Osteocyte (in vitro differentiated cells): ENCODE measurements around the gene CSF1R. TPM values are rescaled to one million over a fixed set of nuclear protein-coding genes. Genes with fewer than 3 reads are reported as not detected.

Source experiments
- DNase-seq: peaks from one replicate; pipeline ENCODE4 v3.0.0; 2021; ENCODE audit warnings: mixed read lengths; ENCODE audit not compliant: unreplicated experiment; ENCODE audit errors: extremely low spot score
- H3K27ac Mint-ChIP-seq: one replicate; pipeline ENCODE4 v1.8.0; 2021; ENCODE audit warnings: mild to moderate bottlenecking, mixed read lengths; ENCODE audit not compliant: unreplicated experiment
- H3K27me3 Mint-ChIP-seq: one replicate; pipeline ENCODE4 v1.8.0; 2021; ENCODE audit warnings: mixed read lengths; ENCODE audit not compliant: unreplicated experiment
- H3K36me3 Mint-ChIP-seq: one replicate; pipeline ENCODE4 v1.8.0; 2021; ENCODE audit warnings: mixed read lengths; ENCODE audit not compliant: unreplicated experiment
- H3K4me1 Mint-ChIP-seq: one replicate; pipeline ENCODE4 v1.8.0; 2021; ENCODE audit warnings: mixed read lengths; ENCODE audit not compliant: unreplicated experiment
- H3K4me3 Mint-ChIP-seq: one replicate; pipeline ENCODE4 v1.8.0; 2021; ENCODE audit warnings: mild to moderate bottlenecking, moderate library complexity, mixed read lengths; ENCODE audit not compliant: unreplicated experiment
- H3K9me3 Mint-ChIP-seq: one replicate; pipeline ENCODE4 v1.8.0; 2021; ENCODE audit warnings: mixed read lengths; ENCODE audit not compliant: unreplicated experiment
- total RNA-seq: library from RNA; stranded (reverse); gene quantifications from 2 replicates; pipeline ENCODE4 v1.2.1, GENCODE V29; 2021
- TF ChIP-seq, protein P1 (sequence below): fragments of 200-600 bp; sonication (generic); IDR thresholded peaks from 2 replicates; pipeline ENCODE4 v1.5.0; 2021; ENCODE audit warnings: antibody characterized with exemption, mild to moderate bottlenecking, moderate library complexity

The CSF1R gene
- total RNA-seq, 1 donor from 2014 or later, result 1.2 TPM

DNA sequence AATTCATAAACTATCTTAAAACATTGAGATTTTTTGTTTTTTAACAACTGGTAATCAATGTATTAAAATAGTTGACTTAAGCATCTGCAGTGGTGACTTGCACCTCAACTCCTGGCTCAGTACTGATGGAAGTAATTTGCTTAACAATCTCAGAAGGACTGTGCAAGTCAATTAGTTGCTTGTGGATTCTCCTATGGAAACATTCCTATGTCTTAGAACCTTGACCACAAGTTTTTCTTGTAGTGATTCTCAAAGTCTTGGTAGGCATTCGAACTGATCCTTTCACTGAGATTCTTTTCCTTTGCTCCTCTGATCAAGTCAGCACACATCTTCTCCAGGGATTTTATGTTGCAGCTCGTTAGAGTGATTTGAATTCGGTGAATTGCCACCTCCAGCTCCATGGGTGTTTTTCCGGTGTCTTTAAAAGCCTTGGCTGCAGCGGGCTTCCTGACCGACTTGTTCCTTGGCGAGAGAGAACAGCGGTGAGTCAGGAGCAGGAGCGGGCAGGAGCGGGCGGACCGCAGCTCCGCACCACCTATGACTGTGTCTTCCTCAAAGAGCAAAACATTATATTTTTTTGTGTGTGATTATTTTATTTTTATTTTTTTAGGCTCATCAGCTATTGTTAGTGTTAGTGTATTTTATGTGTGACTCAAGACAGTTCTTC, 64.7 kb downstream of the CSF1R start:
- peak overlapping the region; percentile 84 for H3K27ac Mint-ChIP-seq
- peak overlapping the region; percentile 32 for H3K4me3 Mint-ChIP-seq
- H3K36me3 Mint-ChIP-seq, result peaks cover 60% of the 10 kb centered on the region
- DNase-seq, result no peak
- TF ChIP-seq, protein P1, sequence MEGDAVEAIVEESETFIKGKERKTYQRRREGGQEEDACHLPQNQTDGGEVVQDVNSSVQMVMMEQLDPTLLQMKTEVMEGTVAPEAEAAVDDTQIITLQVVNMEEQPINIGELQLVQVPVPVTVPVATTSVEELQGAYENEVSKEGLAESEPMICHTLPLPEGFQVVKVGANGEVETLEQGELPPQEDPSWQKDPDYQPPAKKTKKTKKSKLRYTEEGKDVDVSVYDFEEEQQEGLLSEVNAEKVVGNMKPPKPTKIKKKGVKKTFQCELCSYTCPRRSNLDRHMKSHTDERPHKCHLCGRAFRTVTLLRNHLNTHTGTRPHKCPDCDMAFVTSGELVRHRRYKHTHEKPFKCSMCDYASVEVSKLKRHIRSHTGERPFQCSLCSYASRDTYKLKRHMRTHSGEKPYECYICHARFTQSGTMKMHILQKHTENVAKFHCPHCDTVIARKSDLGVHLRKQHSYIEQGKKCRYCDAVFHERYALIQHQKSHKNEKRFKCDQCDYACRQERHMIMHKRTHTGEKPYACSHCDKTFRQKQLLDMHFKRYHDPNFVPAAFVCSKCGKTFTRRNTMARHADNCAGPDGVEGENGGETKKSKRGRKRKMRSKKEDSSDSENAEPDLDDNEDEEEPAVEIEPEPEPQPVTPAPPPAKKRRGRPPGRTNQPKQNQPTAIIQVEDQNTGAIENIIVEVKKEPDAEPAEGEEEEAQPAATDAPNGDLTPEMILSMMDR, result no peak
- peaks cover 5% of the 10 kb centered on the region for H3K9me3 Mint-ChIP-seq
- H3K27me3 Mint-ChIP-seq, result no peaks in the 10 kb centered on the region
- H3K4me1 Mint-ChIP-seq, result peaks cover 32% of the 10 kb centered on the region

DNA sequence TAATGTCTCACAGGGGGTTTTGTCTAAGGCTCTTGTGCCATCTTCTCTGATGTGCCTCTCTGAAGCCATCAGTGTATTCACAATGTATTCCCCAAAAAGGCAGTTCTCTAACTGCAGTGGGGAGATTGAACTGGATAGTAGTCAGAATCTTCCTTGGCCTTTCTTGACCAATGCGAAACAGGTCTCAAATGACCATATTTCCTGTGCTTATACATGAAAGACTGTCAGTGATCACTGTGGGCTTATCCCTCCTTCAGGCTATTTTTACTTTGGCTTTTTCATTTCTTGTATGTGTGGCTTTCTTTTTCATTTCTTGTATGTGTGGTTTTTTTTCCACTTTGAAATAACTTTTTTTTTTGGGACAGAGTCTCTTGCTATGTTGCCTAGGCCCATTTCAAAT, 66.1 kb downstream of the CSF1R start:
- Mint-ChIP-seq H3K27me3 (no peaks in the 10 kb centered on the region), H3K4me1 (peaks cover 32% of the 10 kb centered on the region), H3K27ac (peak overlapping the region; percentile 71), H3K9me3 (peaks cover 13% of the 10 kb centered on the region), H3K36me3 (peaks cover 68% of the 10 kb centered on the region), H3K4me3 (no peak overlapping the region)
- no peak for DNase-seq
- TF ChIP-seq, protein P1, result no peak

DNA sequence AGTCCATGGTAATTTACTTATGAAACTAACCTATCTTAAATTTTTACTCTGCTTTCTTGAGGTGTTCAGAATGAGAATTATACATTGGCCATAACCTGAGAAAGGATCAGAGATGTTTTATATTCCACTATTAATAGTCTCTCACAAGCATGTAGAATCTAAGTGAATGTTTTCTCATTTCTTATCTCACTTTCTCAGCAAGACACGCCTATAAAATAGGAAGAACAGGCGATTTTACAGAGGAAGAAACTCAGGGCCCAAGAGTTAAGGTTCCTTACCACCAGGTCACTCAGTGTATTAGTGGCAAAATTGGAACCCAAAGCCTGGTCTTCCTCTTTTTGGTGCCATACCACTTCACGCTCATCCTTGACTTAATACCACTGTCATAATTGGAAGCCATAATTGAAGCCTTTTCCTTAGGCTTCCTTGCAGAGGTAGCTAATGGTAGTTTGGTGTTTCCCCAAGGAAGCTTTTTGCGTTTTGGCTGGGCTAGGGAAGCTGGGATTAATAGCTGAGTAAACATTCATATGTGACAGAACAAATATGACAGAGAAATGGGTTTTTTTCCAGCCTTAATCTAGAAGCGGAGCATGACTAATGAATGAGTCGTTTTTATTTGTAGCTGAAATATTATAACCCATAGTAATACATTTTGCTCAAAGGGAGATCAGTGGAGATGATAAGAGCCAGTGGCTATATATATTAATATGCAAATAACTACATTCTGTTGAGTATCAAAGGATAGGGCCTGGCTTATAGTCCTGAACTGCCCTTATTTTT, 68.9 kb downstream of the CSF1R start:
- peaks cover 14% of the 10 kb centered on the region for H3K9me3 Mint-ChIP-seq
- H3K36me3 Mint-ChIP-seq, result peaks cover 90% of the 10 kb centered on the region

DNA sequence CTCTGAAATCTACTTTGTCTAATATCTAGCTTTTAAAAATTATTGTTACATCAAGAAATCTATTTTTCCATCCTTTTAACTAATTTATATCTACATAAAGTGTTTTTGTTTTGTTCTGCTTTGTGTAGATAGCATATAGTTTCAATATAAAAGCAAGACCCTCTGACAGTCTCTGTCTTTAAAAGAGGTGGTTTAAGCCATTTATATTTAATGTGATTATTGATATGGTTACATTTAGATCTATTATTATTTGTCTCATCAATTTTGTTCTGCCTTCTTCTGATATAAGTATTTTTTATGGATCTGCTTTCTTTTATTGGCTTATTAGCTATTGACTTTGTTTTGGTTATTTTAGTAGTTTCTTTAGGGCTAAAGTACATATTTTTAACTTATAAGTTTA, 69.8 kb downstream of the CSF1R start:
- Mint-ChIP-seq H3K4me3 (no peak overlapping the region), H3K36me3 (peaks cover 88% of the 10 kb centered on the region)

More for the DNA sequence above, 68.9 kb downstream of the CSF1R start:
- Mint-ChIP-seq H3K4me1 (peaks cover 27% of the 10 kb centered on the region), H3K4me3 (no peak overlapping the region), H3K27me3 (no peaks in the 10 kb centered on the region), H3K27ac (no peak overlapping the region)
- DNase-seq, result no peak
- TF ChIP-seq, protein P1, result no peak

More for the DNA sequence above, 69.8 kb downstream of the CSF1R start:
- Mint-ChIP-seq H3K4me1 (peaks cover 18% of the 10 kb centered on the region), H3K9me3 (peaks cover 14% of the 10 kb centered on the region), H3K27me3 (no peaks in the 10 kb centered on the region), H3K27ac (no peak overlapping the region)
- TF ChIP-seq, protein P1, result no peak
- no peak for DNase-seq
